Measurements from ENCODE around the gene CA12. TPM values are rescaled to one million over a fixed set of nuclear protein-coding genes. Genes with fewer than 3 reads are reported as not detected.
"Not testable (repeated sequence)": the region's sequence is repeated elsewhere in the genome, so short reads cannot be mapped to it uniquely, and the experiment has no call there.

The CA12 gene
- total and polyA plus RNA-seq, 4 donors = 0.07 to 5.1 (median 1.5) TPM

DNA sequence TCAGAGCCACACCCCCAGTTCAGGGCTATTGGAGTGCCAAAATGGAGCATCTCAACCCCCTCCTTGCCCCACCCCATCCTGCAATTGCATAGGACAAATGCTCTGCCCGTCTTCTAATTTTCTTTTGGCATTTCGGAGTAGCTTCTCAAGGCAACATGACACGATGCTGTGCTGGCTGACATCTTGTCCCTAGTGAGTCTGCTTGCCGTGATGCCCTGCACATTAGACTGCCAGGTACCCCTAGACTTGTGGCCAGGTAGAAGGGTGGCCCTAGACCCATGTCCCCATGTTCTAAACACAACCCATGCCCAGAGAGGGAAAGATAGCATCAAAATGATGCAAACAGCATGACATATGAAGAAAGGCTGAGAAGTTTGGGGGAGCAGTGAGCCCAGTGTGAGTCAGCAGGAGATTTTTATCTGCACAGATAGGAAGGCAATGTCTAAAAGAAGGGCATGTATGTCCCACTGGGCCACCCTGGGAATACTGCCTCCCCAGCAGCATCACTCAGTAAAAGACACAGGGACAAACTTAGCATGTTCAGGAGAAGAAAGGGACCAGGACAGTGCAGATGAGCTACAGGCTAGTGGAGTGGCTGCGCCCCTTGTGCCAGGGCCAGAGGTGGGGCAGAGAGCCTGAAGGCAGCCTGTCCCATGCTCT, 36.8 kb downstream of the CA12 start:
- Histone ChIP-seq H3K4me1 (ENCODE audit: control insufficient read depth in 4 of 4, insufficient read depth in 4 of 4, low read length in 3 of 4) (peaks cover 0 to 12% (median 7%) of the 10 kb centered on the region in 4 donors), H3K9ac (ENCODE audit: low read depth in 1 of 2, low read length in 2 of 2) (no peak overlapping the region), H3K4me3 (ENCODE audit: low read depth in 1 of 3, low read length in 3 of 3) (no peak overlapping the region), H3K27me3 (ENCODE audit: control insufficient read depth in 4 of 4, insufficient read depth in 4 of 4, low read length in 3 of 4) (no peaks in the 10 kb centered on the region), H3K9me3 (ENCODE audit: control insufficient read depth in 4 of 4, low read length in 3 of 4) (no peaks in the 10 kb centered on the region), H3K36me3 (ENCODE audit: control insufficient read depth in 4 of 4, insufficient read depth in 3 of 4, low read depth in 1 of 4, low read length in 3 of 4) (no peaks in the 10 kb centered on the region), H3K27ac (ENCODE audit: low read depth in 1 of 2, low read length in 2 of 2) (no peak overlapping the region)
- WGBS = 95% methylated on average over 5 of the region's 5 CpGs
- TF ChIP-seq, protein P1, sequence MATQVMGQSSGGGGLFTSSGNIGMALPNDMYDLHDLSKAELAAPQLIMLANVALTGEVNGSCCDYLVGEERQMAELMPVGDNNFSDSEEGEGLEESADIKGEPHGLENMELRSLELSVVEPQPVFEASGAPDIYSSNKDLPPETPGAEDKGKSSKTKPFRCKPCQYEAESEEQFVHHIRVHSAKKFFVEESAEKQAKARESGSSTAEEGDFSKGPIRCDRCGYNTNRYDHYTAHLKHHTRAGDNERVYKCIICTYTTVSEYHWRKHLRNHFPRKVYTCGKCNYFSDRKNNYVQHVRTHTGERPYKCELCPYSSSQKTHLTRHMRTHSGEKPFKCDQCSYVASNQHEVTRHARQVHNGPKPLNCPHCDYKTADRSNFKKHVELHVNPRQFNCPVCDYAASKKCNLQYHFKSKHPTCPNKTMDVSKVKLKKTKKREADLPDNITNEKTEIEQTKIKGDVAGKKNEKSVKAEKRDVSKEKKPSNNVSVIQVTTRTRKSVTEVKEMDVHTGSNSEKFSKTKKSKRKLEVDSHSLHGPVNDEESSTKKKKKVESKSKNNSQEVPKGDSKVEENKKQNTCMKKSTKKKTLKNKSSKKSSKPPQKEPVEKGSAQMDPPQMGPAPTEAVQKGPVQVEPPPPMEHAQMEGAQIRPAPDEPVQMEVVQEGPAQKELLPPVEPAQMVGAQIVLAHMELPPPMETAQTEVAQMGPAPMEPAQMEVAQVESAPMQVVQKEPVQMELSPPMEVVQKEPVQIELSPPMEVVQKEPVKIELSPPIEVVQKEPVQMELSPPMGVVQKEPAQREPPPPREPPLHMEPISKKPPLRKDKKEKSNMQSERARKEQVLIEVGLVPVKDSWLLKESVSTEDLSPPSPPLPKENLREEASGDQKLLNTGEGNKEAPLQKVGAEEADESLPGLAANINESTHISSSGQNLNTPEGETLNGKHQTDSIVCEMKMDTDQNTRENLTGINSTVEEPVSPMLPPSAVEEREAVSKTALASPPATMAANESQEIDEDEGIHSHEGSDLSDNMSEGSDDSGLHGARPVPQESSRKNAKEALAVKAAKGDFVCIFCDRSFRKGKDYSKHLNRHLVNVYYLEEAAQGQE (IDR thresholded peaks at IDR 0.05) = no peak
- TF ChIP-seq EGR1 (IDR thresholded peaks at IDR 0.05; ENCODE audit: low read depth in 2 of 2) (no peak), TAF1 (conservative IDR thresholded peaks at IDR 0.05) (no peak), NR2F2 (IDR thresholded peaks at IDR 0.05) (no peak), SP1 (IDR thresholded peaks at IDR 0.05) (no peak), FOXA1 (IDR thresholded peaks at IDR 0.05) (no peak), FOXA2 (IDR thresholded peaks at IDR 0.05) (no peak), RAD21 (IDR thresholded peaks at IDR 0.05) (no peak), HNF4G (IDR thresholded peaks at IDR 0.05) (no peak), HNF4A (conservative IDR thresholded peaks at IDR 0.05) (no peak), GABPA (IDR thresholded peaks at IDR 0.05 in 1 of 2, conservative IDR thresholded peaks at IDR 0.05 in 1 of 2) (no peak)
- TF ChIP-seq, protein P2, sequence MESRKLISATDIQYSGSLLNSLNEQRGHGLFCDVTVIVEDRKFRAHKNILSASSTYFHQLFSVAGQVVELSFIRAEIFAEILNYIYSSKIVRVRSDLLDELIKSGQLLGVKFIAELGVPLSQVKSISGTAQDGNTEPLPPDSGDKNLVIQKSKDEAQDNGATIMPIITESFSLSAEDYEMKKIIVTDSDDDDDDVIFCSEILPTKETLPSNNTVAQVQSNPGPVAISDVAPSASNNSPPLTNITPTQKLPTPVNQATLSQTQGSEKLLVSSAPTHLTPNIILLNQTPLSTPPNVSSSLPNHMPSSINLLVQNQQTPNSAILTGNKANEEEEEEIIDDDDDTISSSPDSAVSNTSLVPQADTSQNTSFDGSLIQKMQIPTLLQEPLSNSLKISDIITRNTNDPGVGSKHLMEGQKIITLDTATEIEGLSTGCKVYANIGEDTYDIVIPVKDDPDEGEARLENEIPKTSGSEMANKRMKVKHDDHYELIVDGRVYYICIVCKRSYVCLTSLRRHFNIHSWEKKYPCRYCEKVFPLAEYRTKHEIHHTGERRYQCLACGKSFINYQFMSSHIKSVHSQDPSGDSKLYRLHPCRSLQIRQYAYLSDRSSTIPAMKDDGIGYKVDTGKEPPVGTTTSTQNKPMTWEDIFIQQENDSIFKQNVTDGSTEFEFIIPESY (IDR thresholded peaks at IDR 0.05) = no peak
- TF ChIP-seq, protein P3, sequence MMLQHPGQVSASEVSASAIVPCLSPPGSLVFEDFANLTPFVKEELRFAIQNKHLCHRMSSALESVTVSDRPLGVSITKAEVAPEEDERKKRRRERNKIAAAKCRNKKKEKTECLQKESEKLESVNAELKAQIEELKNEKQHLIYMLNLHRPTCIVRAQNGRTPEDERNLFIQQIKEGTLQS (IDR thresholded peaks at IDR 0.05) = no peak
- no peak for DNase-seq (ENCODE audit: low spot score)

DNA sequence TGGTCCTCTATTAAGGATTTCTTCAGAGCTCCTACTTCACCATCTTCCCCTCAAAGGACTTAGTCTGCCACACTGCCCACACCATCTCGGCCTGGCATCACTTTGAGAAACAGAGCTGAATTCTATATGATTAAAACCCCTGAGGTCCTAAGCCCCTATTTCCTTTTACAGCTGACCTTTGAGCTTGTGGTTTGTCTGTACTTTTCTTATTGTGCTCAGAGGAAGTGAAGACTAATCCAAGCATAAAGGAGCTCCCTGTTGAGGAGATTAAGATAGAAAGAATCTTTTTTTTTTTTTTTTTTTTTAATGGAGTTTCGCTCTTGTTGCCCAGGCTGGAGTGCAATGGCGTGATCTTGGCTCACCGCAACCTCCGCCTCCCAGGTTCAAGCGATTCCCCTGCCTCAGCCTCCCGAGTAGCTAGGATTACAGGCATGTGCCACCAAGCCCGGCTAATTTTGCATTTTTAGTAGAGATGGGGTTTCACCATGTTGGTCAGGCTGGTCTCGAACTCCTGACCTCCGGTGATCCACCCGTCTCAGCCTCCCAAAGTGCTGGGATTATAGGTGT, 38.6 kb downstream of the CA12 start:
- not testable (repeated sequence) for H3K36me3 ChIP-seq (ENCODE audit: control insufficient read depth in 4 of 4, insufficient read depth in 3 of 4, low read depth in 1 of 4, low read length in 3 of 4); H3K9ac ChIP-seq (ENCODE audit: low read depth in 1 of 2, low read length in 2 of 2); H3K4me3 ChIP-seq (ENCODE audit: low read depth in 1 of 3, low read length in 3 of 3); H3K27me3 ChIP-seq (ENCODE audit: control insufficient read depth in 4 of 4, insufficient read depth in 4 of 4, low read length in 3 of 4); H3K27ac ChIP-seq (ENCODE audit: low read depth in 1 of 2, low read length in 2 of 2); DNase-seq (ENCODE audit: low spot score); H3K9me3 ChIP-seq (ENCODE audit: control insufficient read depth in 4 of 4, low read length in 3 of 4)
- H3K4me1 ChIP-seq (ENCODE audit: control insufficient read depth in 4 of 4, insufficient read depth in 4 of 4, low read length in 3 of 4) = peaks cover 0 to 14% (median 8%) of the 10 kb centered on the region in 4 donors
- WGBS = 92% methylated on average over 11 of the region's 11 CpGs
